ENCODE data around the gene CHRND.

Gene CHRND

GRCh38 chr2:232577841-232578240, 51.9 kb downstream of the CHRND start:
- no peak for DNase-seq

- no peak for DNase-seq
Measured at GRCh38 chr2:232578626-232579025, 52.7 kb downstream of the CHRND start.

GRCh38 chr2:232580648-232580981, 54.7 kb downstream of the CHRND start:
- DNase-seq, result no peak

GRCh38 chr2:232581725-232582124, 55.8 kb downstream of the CHRND start:
- no peak for DNase-seq

- no peak for DNase-seq
Measured at GRCh38 chr2:232584238-232584637, 58.3 kb downstream of the CHRND start.

Measured in SW 1271 (cell line).